HuH-7 (cell line): ENCODE results near the gene ZFHX3.
"Not testable (repeated sequence)": the region's sequence is repeated elsewhere in the genome, so short reads cannot be mapped to it uniquely, and the experiment has no call there.

Experiments
- DNase-seq: peaks from one replicate; pipeline ENCODE4 v3.0.0; 2011; ENCODE audit warnings: low spot score

The ZFHX3 gene

GRCh38 chr16:73023752-73024570 lies 24.0 kb downstream of the ZFHX3 start:
- DNase-seq: no peak

GRCh38 chr16:73023320-73023719 lies 24.6 kb downstream of the ZFHX3 start:
- DNase-seq: no peak

GRCh38 chr16:73022534-73022933 lies 25.4 kb downstream of the ZFHX3 start:
- no peak for DNase-seq

GRCh38 chr16:73021866-73022495 lies 25.9 kb downstream of the ZFHX3 start:
- DNase-seq: no peak

GRCh38 chr16:73020409-73020884 lies 27.5 kb downstream of the ZFHX3 start:
- peak; percentile 75 for DNase-seq

- no peak for DNase-seq
These were observed 28.2 kb downstream of the ZFHX3 start for GRCh38 chr16:73019457-73020362.

GRCh38 chr16:73018821-73019456 lies 29.0 kb downstream of the ZFHX3 start:
- DNase-seq: no peak

GRCh38 chr16:73017321-73017720 lies 30.6 kb downstream of the ZFHX3 start:
- no peak for DNase-seq

GRCh38 chr16:73016488-73016830 lies 31.5 kb downstream of the ZFHX3 start:
- DNase-seq: peak; percentile 68

- no peak for DNase-seq
These were observed 32.1 kb downstream of the ZFHX3 start for GRCh38 chr16:73015612-73016487.

- no peak for DNase-seq
These were observed 33.2 kb downstream of the ZFHX3 start for GRCh38 chr16:73014768-73015167.

GRCh38 chr16:73013974-73014373 lies 34.0 kb downstream of the ZFHX3 start:
- no peak for DNase-seq

- DNase-seq: no peak
These were observed 35.6 kb downstream of the ZFHX3 start for GRCh38 chr16:73012341-73012740.

GRCh38 chr16:73011926-73012325 lies 36.0 kb downstream of the ZFHX3 start:
- DNase-seq: no peak

- no peak for DNase-seq
These were observed 37.7 kb downstream of the ZFHX3 start for GRCh38 chr16:73010150-73010676.

- not testable (repeated sequence) for DNase-seq
These were observed 38.2 kb downstream of the ZFHX3 start for GRCh38 chr16:73009710-73010109.

GRCh38 chr16:73006026-73006425 lies 41.9 kb downstream of the ZFHX3 start:
- no peak for DNase-seq

GRCh38 chr16:73002866-73003265 lies 45.1 kb downstream of the ZFHX3 start:
- no peak for DNase-seq

GRCh38 chr16:73000907-73001521 lies 46.9 kb downstream of the ZFHX3 start:
- DNase-seq: no peak
